Activated CD8-positive, alpha-beta memory T cell treated with anti-CD3 and anti-CD28 coated beads for 36 hours (primary cell): ENCODE data around the gene OR4D5. TPM values are rescaled to one million over a fixed set of nuclear protein-coding genes. Genes with fewer than 3 reads are reported as not detected.

Experiments used
- total RNA-seq, 2 experiments: library from RNA; stranded (reverse); gene quantifications; one replicate each; pipeline ENCODE4 v1.2.3, GENCODE V29; 2021

Gene OR4D5
- total RNA-seq, 2 experiments from 2014 or later: not detected

Other genes starting within 250 kb of the OR4D5 start
- 10 to 100 TPM; 16.1 to 18.7 TPM for gene ZNF202, start 198.0 kb upstream of the OR4D5 start, total RNA-seq
- gene OR6X1, start 185.1 kb upstream of the OR4D5 start, total RNA-seq: not detected
- gene OR6M1, start 133.3 kb upstream of the OR4D5 start, total RNA-seq: not detected
- not detected for gene TMEM225, start 53.9 kb upstream of the OR4D5 start, total RNA-seq
- not detected for gene OR8D4, start 37.5 kb upstream of the OR4D5 start, total RNA-seq
- gene OR6T1, start 4.2 kb downstream of the OR4D5 start, total RNA-seq: not detected
- gene OR10S1, start 38.2 kb downstream of the OR4D5 start, total RNA-seq: not detected
- not detected for gene OR10G6, start 55.5 kb downstream of the OR4D5 start, total RNA-seq
- gene OR10G4, start 73.4 kb downstream of the OR4D5 start, total RNA-seq: not detected
- not detected for gene OR10G9, start 83.4 kb downstream of the OR4D5 start, total RNA-seq
- gene OR10G8, start 87.2 kb downstream of the OR4D5 start, total RNA-seq: not detected
- not detected for gene OR10G7, start 101.7 kb downstream of the OR4D5 start, total RNA-seq
- gene VWA5A, start 175.8 kb downstream of the OR4D5 start, total RNA-seq: 1 to 10 TPM; 2.3 to 3.0 TPM
- gene OR10D3, start 243.7 kb downstream of the OR4D5 start, total RNA-seq: not detected